Trophoblast cell (in vitro differentiated cells and primary cell): ENCODE measurements around the gene RPL29.

Experiments
- DNase-seq, 2 donors: peaks; one replicate each; pipeline ENCODE4 v3.0.0-alpha.2; 2016
- H2AFZ ChIP-seq: 2 replicates; pipeline ENCODE4 v1.6.1; 2013; ENCODE audit warnings: low read length, moderate library complexity, mild to moderate bottlenecking; ENCODE audit not compliant: insufficient read depth, poor library complexity
- H2AK5ac ChIP-seq: 2 replicates; pipeline ENCODE4 v1.6.1; 2013; ENCODE audit warnings: mild to moderate bottlenecking, low read length
- H2BK120ac ChIP-seq: 2 replicates; pipeline ENCODE4 v1.6.1; 2013; ENCODE audit warnings: low read length, mild to moderate bottlenecking, moderate library complexity; ENCODE audit not compliant: insufficient read depth, poor library complexity
- H2BK12ac ChIP-seq: 2 replicates; pipeline ENCODE4 v1.6.1; 2013; ENCODE audit warnings: mild to moderate bottlenecking, low read length, moderate library complexity
- H2BK5ac ChIP-seq: 2 replicates; pipeline ENCODE4 v1.6.1; 2013; ENCODE audit warnings: low read length, low read depth, moderate library complexity, mild to moderate bottlenecking; ENCODE audit not compliant: poor library complexity
- H3K14ac ChIP-seq: 2 replicates; pipeline ENCODE4 v1.6.1; 2013; ENCODE audit warnings: mild to moderate bottlenecking, low read length
- H3K18ac ChIP-seq: 2 replicates; pipeline ENCODE4 v1.6.1; 2013; ENCODE audit warnings: mild to moderate bottlenecking, low read length
- H3K23ac ChIP-seq: 2 replicates; pipeline ENCODE4 v1.6.1; 2013; ENCODE audit warnings: low read length
- H3K27ac ChIP-seq: 2 replicates; pipeline ENCODE4 v1.5.1; 2013; ENCODE audit warnings: low read depth, mild to moderate bottlenecking, inconsistent platforms, low read length, moderate library complexity
- H3K27me3 ChIP-seq: 2 replicates; pipeline ENCODE4 v1.6.1; 2013; ENCODE audit warnings: inconsistent platforms, mild to moderate bottlenecking, low read length, moderate library complexity; ENCODE audit not compliant: insufficient read depth
- H3K36me3 ChIP-seq, 2 experiments: 1 replicate in 1 of 2; 2 replicates in 1 of 2; pipeline ENCODE4 v1.6.1; 2013; ENCODE audit warnings: low read length in 2 of 2, mild to moderate bottlenecking in 2 of 2, moderate library complexity in 1 of 2; ENCODE audit not compliant: insufficient read depth in 2 of 2, control insufficient read depth in 1 of 2
- H3K4ac ChIP-seq: 2 replicates; pipeline ENCODE4 v1.6.1; 2013; ENCODE audit warnings: low read depth, mild to moderate bottlenecking, low read length, moderate library complexity
- H3K4me1 ChIP-seq, 2 experiments: 1 replicate in 1 of 2; 2 replicates in 1 of 2; pipeline ENCODE4 v1.6.1; 2013; ENCODE audit warnings: low read length in 2 of 2, mild to moderate bottlenecking in 2 of 2, moderate library complexity in 1 of 2; ENCODE audit not compliant: insufficient read depth in 2 of 2, control insufficient read depth in 1 of 2
- H3K4me2 ChIP-seq: 2 replicates; pipeline ENCODE4 v1.6.1; 2013; ENCODE audit warnings: inconsistent platforms, mild to moderate bottlenecking, low read length, moderate library complexity
- H3K4me3 ChIP-seq: 2 replicates; pipeline ENCODE4 v1.5.1; 2013; ENCODE audit warnings: mild to moderate bottlenecking, low read depth, low read length, inconsistent platforms
- H3K79me1 ChIP-seq: one replicate; pipeline ENCODE4 v1.6.1; 2013; ENCODE audit warnings: low read length
- H3K79me2 ChIP-seq: 2 replicates; pipeline ENCODE4 v1.6.1; 2013; ENCODE audit warnings: low read length, mild to moderate bottlenecking; ENCODE audit not compliant: control insufficient read depth, insufficient read depth, poor library complexity
- H3K9ac ChIP-seq: 2 replicates; pipeline ENCODE4 v1.6.1; 2013; ENCODE audit warnings: mild to moderate bottlenecking, low read length
- H3K9me3 ChIP-seq: 2 replicates; pipeline ENCODE4 v1.6.1; 2013; ENCODE audit warnings: low read depth, mild to moderate bottlenecking, control low read depth, inconsistent platforms, low read length; ENCODE audit not compliant: insufficient read depth
- H4K12ac ChIP-seq: 2 replicates; pipeline ENCODE4 v1.6.1; 2013; ENCODE audit warnings: low read depth, mild to moderate bottlenecking, low read length, moderate library complexity
- H4K8ac ChIP-seq: 2 replicates; pipeline ENCODE4 v1.6.1; 2013; ENCODE audit warnings: low read depth, mild to moderate bottlenecking, low read length, moderate library complexity
- H4K91ac ChIP-seq: one replicate; pipeline ENCODE4 v1.6.1; 2013; ENCODE audit warnings: low read depth, mild to moderate bottlenecking, low read length, moderate library complexity
- WGBS: extraction: QIAGEN DNeasy Blood & Tissue Kit; methylation state at CpG from one replicate; pipeline ENCODE4 v1.1.7; 2013; ENCODE audit warnings: missing lambda C conversion rate; ENCODE audit not compliant: insufficient read length, insufficient coverage; ENCODE audit errors: extremely low coverage; 5-methylcytosine and 5-hydroxymethylcytosine counted together

RPL29 gene

DNA sequence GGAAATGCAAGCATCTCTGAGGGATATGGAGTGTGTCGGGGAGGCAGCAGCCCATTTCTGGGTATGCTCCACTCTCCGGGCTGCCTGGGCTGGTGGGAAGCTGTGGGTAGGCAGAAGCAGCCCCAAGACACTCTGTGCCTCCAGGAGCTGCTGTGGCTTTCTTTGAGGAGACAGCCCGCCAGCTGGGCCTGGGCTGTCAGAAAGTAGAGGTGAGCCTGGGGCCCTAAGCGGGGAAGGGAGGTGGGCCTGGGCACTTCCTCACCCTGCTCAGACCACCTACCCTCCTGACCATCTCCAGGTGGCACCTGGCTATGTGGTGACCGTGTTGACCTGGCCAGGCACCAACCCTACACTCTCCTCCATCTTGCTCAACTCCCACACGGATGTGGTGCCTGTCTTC, 10.6 kb downstream of the RPL29 start:
- Histone ChIP-seq H4K8ac (no peak overlapping the region), H3K27ac (no peak overlapping the region), H3K27me3 (no peaks in the 10 kb centered on the region), H3K14ac (no peak overlapping the region), H3K4me1 (peaks cover 7 to 9% of the 10 kb centered on the region in 2 experiments), H3K79me1 (peaks cover 15% of the 10 kb centered on the region), H4K91ac (no peak overlapping the region), H3K9ac (no peak overlapping the region), H3K23ac (no peak overlapping the region), H2BK120ac (no peak overlapping the region), H3K9me3 (peaks cover 3% of the 10 kb centered on the region), H4K12ac (no peak overlapping the region), H2BK12ac (no peak overlapping the region), H2AK5ac (no peak overlapping the region), H3K79me2 (peaks cover 2% of the 10 kb centered on the region), H2AFZ (no peak overlapping the region), H2BK5ac (no peak overlapping the region), H3K18ac (no peak overlapping the region), H3K4ac (no peak overlapping the region), H3K4me2 (no peak overlapping the region), H3K4me3 (no peak overlapping the region), H3K36me3 (peaks cover 0 to 2% of the 10 kb centered on the region in 2 experiments)
- WGBS: no CpG with 5 or more reads among the region's 6 CpGs
- DNase-seq: no peak

DNA sequence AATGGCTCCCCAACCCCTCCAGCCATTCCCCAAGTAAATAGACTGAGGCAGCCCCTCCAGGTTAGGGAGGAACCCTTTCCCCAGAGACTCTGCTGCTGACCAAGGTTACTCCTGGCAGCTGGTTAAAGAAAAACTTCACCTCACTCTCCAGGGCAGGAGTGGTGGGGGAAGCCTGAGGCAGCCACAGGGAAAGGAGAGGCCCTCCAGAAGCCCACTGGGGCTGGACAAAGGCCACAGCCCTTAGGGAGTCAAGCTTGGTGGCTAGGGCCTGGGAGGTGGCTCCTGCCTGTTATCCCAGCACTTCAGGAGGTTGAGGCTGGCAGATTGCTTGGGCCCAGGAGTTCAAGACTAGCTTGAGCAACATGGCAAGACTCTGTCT, 11.4 kb downstream of the RPL29 start:
- no peak overlapping the region for H3K14ac ChIP-seq

DNA sequence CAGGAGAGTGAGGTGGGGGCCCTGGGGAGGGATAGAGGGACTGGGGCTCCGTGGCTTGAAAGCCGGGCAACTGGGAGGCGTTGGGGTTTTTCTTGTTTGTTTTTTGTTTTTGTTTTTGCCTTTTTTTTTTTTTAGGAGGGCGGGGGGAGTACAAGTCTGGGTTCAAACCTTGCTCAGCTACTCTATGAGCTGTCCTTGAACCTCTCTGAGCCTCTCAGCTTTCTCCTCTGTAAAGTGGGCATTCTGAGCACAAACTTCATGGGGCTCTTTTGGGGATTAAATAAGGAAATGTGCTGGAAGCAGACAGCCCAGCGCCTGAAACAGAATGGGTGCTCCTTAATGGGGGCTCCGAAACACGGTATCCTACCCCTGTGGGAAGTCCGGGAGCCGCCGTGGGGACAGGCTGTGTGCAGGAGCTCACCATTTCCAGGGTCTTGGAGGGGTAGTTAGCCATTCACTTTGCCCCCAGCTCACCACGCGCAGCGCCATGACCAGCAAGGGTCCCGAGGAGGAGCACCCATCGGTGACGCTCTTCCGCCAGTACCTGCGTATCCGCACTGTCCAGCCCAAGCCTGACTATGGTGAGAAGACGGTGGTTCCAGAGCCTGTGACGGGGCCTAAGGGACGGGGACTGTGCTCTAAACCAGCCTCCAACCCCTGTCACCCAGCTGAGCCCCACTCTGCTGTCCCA, 12.0 kb downstream of the RPL29 start:
- no peaks in the 10 kb centered on the region for H3K27me3 ChIP-seq
- DNase-seq: no peak
- H2BK5ac ChIP-seq: peak overlapping the region; percentile 13
- H3K14ac ChIP-seq: peak overlapping the region; percentile 42
- H3K4ac ChIP-seq: no peak overlapping the region
- H3K79me1 ChIP-seq: peaks cover 15% of the 10 kb centered on the region
- H3K18ac ChIP-seq: peak overlapping the region; percentile 51
- H4K12ac ChIP-seq: peak overlapping the region; percentile 21
- H3K27ac ChIP-seq: peak overlapping the region; percentile 85
- WGBS: no CpG with 5 or more reads among the region's 22 CpGs
- peaks cover 3% of the 10 kb centered on the region for H3K9me3 ChIP-seq
- peak overlapping the region; percentile 58 for H4K91ac ChIP-seq
- H3K4me3 ChIP-seq: peak overlapping the region; percentile 72
- H3K79me2 ChIP-seq: peaks cover 2% of the 10 kb centered on the region
- H3K36me3 ChIP-seq: no peaks in the 10 kb centered on the region
- H2AK5ac ChIP-seq: peak overlapping the region; percentile 14
- H2BK12ac ChIP-seq: peak overlapping the region; percentile 29
- peak overlapping the region; percentile 58 for H3K4me2 ChIP-seq
- peak overlapping the region; percentile 61 for H2BK120ac ChIP-seq
- H3K23ac ChIP-seq: no peak overlapping the region
- peak overlapping the region; percentile 64 for H3K9ac ChIP-seq
- H2AFZ ChIP-seq: peak overlapping the region; percentile 46
- H3K4me1 ChIP-seq: peaks cover 7 to 9% of the 10 kb centered on the region in 2 experiments
- peak overlapping the region; percentile 80 for H4K8ac ChIP-seq

More for the DNA sequence above, 11.4 kb downstream of the RPL29 start:
- no peak overlapping the region for H3K18ac ChIP-seq
- no peak overlapping the region for H3K27ac ChIP-seq
- no peak overlapping the region for H4K91ac ChIP-seq
- no peak overlapping the region for H2AK5ac ChIP-seq
- no peak overlapping the region for H2AFZ ChIP-seq
- no peak overlapping the region for H3K9ac ChIP-seq
- H3K4me1 ChIP-seq: peaks cover 7 to 9% of the 10 kb centered on the region in 2 experiments
- H4K12ac ChIP-seq: no peak overlapping the region
- peaks cover 3% of the 10 kb centered on the region for H3K9me3 ChIP-seq
- no peak for DNase-seq
- H3K27me3 ChIP-seq: no peaks in the 10 kb centered on the region
- H3K4ac ChIP-seq: no peak overlapping the region
- H3K4me3 ChIP-seq: no peak overlapping the region
- peaks cover 2% of the 10 kb centered on the region for H3K79me2 ChIP-seq
- no peaks in the 10 kb centered on the region for H3K36me3 ChIP-seq
- H3K4me2 ChIP-seq: no peak overlapping the region
- no peak overlapping the region for H2BK12ac ChIP-seq
- H3K79me1 ChIP-seq: peaks cover 15% of the 10 kb centered on the region
- H2BK5ac ChIP-seq: no peak overlapping the region
- H2BK120ac ChIP-seq: no peak overlapping the region
- no peak overlapping the region for H4K8ac ChIP-seq
- no peak overlapping the region for H3K23ac ChIP-seq

DNA sequence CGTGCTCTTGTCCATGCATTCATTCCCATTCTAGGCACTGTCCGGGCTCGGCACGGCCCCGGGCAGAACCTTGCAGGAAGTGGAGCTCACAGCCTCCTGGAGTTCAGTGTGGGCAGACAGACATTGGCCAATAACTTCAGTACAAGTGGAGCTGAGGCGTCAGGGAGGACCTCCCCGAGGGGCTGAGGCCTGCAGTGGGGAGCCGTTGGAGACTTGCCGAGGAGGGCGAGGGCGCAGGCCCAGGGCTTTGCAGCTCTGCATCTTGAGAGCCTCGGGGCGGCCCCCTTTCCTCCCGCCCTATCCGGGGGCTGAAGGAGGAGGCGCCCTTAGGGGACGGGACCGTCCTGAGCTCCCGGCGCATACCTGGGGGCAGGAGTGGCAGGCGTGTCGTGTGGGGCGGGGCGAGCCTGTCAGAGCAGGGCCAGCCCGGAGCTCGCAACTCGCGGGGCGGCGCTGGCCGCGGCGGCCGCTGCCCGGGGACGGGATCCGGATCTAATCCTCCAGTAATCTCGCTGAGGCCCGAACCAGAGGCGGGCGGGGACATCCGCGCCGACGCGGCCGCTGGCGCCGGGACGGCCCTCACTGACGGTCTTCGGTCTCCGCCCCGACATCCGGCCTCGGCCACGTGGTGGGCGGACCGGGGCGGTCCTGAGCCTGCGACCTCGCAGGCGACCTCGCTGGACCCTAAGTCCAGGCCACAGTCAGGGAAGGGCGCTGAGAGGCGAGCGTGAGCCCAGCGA, 12.7 kb downstream of the RPL29 start, which contains the start of gene ACY1:
ACY1 (plus strand) TSS at position 698 of the 740 bp plus-strand sequence. CDS start 530 bp downstream, outside the sequence.
- Histone ChIP-seq H2BK120ac (peak within 1 kb of the TSS; percentile 61), H3K4ac (no peak within 1 kb of the TSS), H3K4me2 (peak within 1 kb of the TSS; percentile 58), H3K79me1 (peaks cover 15% of the 10 kb centered on the region), H3K36me3 (no peaks in the 10 kb centered on the region), H3K9ac (peak within 1 kb of the TSS; percentile 64), H3K4me3 (peak within 1 kb of the TSS; percentile 72), H4K8ac (peak within 1 kb of the TSS; percentile 80), H2BK5ac (peak within 1 kb of the TSS; percentile 13), H3K18ac (peak within 1 kb of the TSS; percentile 51), H3K4me1 (peaks cover 7 to 9% of the 10 kb centered on the region in 2 experiments), H3K79me2 (peaks cover 2% of the 10 kb centered on the region), H3K27me3 (no peaks in the 10 kb centered on the region), H2BK12ac (peak within 1 kb of the TSS; percentile 29), H4K91ac (peak within 1 kb of the TSS; percentile 58), H3K9me3 (peaks cover 3% of the 10 kb centered on the region), H3K14ac (peak within 1 kb of the TSS; percentile 42), H4K12ac (peak within 1 kb of the TSS; percentile 21), H3K23ac (no peak within 1 kb of the TSS), H2AK5ac (peak within 1 kb of the TSS; percentile 14), H3K27ac (peak within 1 kb of the TSS; percentile 85), H2AFZ (peak within 1 kb of the TSS; percentile 46)
- peak; percentile 80 to 81 for DNase-seq
- WGBS: no CpG with 5 or more reads among the region's 68 CpGs
